IPS DF 19.7 (cell line): ENCODE measurements around the gene ZDHHC14.
"Not testable (repeated sequence)": the region's sequence is repeated elsewhere in the genome, so short reads cannot be mapped to it uniquely, and the experiment has no call there.

ENCODE experiments used
- DNase-seq: peaks from one replicate; pipeline ENCODE4 v3.0.0-alpha.2; 2013; ENCODE audit warnings: low read depth, low spot score

ZDHHC14 gene

DNA sequence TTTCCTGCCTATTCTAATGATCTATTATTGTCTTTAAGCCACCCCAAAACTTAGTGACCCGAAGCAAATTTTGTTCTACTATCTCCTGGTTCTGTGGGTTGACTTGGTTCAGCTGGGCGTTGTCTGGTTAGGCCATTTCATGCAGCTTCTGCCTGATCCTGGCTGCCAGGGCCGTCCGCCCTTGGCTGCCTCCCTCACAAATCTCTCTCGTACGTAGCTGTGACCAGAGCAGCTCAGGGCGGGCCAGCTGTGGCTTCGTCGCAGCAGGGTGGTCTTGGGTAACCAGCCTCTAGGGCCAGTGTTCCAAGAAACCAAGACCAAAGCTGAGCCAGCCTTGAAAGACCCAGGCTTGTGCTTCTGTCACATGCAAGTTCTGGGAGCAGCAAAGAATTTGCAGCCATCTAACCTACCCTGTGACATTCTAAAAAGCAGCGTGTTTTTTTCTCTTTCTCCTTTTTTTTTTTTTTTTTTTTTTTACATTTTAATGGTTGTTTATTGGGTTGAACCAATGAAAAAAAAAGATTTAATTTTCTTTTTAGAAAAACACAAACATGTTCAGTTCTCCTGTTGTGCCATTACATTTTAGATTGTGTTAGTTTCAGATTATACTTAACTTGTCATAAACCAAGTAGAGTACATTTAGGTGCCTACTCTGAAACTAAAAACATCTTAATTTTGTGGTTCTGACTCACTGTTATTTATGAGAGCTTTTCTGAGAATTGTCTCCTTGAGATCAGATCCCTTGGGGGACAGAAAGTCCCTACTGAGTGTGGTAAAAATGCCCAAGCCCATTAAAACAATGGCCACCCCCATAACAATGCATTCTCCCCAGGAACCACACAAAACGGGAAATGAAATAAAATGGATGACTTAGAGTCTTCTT, 83.9 kb downstream of the ZDHHC14 start:
- no peak for DNase-seq

DNA sequence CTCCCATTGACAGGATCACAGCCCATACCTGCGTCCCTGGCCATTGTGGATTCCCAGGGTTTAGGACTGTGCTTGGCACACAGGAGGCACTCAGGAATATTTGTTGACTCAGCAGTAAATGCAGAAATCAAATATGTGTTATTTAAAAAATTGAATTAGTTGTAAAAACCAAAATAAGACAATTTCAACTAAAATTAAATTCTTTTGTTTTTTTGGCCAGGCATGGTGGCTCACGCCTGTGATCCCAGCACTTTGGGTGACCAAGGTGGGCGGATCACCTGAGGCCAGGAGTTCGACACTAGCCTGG, 85.3 kb downstream of the ZDHHC14 start:
- DNase-seq = no peak

DNA sequence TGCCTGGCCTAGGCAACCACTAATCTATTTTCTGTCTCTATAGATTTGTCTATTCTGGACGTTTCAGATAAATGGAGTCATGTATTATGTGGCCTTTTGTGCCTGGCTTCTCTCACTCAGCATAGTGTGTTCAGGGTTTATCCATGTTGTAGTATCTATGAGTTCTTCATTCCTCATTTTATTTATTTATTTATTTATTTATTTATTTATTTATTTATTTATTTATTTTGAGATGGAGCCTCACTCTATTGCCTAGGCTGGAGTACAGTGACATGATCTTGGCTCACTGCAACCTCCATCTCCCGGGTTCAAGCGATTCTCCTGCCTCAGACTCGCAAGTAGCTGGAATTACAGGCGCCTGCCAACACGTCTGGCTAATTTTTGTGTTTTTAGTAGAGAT, 86.3 kb downstream of the ZDHHC14 start:
- not testable (repeated sequence) for DNase-seq

DNA sequence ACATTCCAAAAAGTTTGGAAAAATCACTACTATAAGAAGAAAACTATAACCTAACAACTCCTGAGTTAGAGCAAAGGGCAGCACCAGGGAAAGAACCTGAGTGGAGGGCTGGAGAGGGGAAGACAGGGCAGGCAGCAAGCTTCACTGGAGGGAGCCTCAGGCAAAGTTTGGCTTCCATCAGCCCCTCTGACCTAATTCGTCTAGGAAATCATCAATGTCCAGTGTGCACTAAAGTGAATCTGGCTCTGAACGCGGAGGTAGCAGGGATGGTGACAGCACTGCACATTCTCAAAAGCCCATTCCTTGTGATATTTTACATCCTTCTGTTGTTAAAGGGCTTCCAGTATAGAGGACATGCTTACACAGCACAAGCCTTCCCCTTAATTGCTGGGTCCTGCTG, 87.1 kb downstream of the ZDHHC14 start:
- no peak for DNase-seq

DNA sequence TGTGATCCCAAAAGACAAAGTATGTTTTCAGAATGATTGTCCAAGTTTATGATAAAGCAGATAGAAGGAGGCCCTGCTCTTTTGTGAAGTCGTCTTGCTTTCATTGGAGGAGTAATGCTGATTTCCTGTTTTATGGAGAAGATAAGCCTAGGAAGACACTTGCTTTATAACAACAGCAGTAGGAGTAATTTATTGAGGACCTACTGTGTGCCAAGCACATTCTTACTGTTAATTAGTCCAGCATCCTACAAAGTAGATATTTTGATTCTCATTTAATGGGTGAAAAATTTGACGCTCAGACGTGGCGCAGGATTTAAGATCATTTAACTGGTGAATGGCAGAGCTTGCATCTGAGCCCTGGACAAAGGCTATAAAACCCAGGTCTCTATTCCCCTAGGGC, 87.6 kb downstream of the ZDHHC14 start:
- DNase-seq = no peak

DNA sequence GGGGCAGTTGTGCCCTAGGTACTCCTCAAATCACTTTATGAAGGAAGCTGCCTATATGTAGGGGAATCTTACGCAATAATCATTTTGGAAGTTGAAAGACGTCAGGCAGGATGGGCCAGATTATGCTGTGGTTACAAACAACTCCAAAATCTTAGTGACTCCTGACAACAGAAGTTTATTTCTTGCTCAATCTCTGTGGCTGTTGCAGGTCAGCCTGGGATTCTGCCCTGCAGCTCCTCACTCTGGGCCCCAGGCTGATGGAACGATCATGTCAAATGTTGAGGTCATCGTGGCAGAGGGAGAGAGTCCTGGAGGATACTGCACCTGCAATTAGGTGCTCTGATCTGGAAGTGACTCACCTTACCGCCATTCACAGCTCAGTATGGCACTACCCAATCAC, 88.4 kb downstream of the ZDHHC14 start:
- no peak for DNase-seq

DNA sequence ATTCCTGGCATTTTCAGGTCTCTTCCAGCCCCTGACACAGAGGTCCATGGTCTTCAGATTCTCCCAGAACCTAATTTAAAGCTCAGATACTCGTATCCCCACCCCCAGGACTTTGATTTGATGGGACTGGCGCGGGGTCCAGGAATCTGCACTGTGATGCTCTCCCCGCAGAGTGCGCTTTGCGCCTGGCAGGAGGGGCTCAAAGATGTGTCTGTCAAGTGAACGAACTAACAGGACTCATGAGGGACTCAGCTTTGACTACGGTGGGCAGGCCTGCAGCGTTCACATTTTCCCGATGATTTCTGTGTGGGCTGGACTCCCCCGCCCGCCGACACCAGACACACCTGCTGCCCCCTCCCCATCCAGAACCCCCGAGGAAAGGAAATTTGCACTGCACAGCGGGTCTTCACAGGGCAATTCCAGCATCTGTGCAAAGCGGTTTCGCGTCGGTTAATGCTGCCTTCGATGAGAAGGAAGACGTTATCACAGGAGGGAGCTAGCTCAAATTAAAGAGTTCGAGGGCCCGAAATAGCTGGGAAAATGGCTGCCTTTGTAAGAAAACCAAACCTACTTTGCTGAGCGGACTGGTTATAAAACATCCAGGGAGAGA, 90.2 kb downstream of the ZDHHC14 start:
- no peak for DNase-seq

DNA sequence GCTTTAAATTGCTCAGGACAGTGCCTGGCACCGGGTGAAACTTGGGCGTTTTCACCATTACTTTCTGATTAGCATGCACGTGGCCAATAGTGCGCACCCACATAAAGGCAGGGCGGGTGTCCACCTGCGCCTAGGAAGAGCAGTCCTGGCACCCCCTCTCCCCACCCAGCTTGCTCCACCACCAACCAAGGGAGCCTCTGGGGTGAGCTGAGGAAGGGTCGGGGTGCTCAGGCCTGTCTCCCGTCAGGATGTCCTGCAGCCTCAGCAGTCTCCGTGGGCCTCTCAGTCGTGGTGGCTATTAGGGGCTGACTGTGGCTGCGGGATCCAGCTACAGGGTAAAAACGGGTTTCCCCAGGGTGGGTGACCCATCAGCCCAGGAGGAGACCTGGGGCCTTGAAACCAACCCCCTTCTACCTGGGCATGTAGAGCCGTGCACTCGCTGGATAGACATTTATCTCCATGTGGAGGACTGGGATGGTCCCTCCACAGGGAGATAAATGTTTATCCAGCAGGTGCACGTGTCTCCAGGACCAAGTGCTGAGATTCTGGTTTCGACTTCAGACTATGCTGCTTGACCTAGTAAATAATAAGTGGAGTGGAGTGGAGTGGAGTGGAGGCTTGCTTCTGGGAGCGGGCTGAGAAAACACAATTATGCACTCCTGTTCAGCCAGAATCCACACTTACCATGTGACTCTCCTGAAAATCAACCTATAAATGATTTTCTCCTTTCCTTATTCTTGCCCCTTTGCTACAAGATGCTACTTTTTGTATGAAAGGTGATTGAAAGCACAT, 91.1 kb downstream of the ZDHHC14 start:
- DNase-seq = no peak

DNA sequence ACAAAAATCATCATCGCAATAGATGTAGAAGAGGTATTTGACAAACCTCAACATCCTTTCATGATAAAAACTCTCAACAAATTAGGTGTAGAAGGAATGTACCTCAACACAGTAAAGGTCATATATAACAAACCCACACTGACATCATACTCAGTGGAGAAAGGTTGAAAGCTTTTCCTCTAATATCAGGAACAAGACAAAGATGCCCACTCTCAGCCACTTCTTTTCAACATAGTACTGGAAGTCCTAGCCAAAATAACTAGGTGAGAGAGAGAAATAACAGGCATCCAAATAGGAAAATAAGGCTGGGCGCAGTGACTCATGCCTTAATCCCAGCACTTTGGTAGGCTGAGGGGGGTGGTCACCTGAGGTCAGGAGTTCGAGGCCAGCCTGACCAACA, 95.8 kb downstream of the ZDHHC14 start:
- no peak for DNase-seq

DNA sequence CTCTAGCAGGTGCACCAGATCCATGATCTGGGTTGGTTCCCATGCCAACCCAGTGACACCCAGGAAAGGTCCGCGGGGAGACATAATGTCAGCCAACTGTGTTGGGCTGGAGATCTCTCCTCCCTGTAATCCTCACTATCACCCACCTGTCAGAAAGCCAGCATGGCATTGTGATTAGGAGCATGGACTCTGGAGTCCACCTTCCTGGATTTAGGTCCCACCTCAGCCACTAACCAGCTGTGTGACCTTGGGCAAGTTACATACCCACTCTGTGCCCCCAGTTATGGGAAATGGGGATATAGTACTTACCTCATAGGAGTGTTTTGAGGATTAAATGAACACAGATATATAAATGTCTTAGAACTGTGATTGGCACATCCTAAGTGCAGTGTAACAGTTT, 97.9 kb downstream of the ZDHHC14 start:
- DNase-seq = no peak

DNA sequence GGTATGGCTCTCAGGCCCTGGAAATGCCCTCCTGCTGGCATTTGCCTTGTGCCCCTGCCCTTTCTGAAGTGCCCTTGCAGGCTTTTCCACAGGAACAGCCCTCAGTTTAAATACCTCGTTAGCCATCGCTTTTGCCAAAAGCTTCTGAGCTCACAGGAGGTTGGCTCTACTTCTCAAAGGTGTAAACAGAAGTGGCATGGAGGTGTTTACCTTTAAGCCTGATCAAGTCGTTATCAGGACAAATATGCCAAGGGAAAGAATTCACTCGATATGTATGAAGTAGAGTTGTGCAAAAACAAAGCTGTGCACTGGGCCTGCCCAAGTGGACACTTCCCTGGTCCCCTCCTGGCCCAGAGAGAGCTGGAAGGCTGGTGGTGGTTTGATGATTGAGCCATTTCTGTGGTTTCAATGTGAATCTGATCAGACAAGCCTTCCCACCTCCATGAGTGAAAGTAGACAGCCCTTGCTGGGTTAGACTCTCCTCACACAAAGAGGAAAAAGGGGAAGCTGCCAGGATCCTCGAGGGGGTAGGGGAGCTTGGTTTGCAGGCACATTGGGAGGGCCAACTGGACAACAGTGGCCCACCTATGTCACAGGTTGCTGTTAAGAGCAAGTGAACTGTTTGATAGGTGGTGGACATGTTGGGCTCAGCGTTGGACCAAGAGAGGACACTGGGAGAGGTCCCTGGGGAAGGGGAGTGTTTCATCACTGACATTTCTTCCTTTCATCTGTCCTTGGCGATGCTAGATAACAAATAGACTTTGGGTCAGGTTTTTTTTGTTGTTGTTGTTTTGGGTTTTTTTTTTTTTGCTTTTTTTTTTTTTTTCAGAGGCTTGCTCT, 98.7 kb downstream of the ZDHHC14 start:
- DNase-seq = no peak

DNA sequence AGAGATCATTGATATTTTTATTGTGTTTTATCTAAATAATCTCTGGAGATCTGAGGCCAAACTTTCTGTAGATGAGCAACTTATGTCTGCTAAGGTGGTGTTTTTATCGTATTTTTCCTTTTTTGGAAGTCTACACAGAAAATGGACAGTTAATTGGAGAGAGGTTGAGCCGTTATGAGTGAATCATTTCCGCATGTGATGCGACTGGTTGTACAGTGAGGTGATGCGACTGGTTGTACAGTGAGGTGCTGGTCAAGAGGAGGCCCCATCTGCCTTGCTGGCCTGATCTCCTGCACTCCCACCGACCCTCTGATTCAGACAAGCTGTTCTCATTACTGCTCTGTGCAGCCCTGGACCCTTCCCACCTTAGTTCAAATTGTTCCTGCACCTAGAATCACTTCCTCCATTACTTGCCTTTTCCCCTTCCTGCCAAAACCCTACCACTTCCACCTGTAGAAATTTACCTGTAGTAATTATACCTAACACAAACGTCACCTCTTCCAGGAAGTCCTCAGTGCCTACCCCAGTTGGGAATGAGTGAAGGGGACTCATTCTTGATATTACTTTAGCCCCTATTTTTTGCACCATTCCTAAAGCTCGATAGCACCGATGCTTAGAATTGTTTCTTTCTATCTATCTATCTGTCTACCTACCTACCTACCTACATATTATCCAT, 100.3 kb downstream of the ZDHHC14 start:
- DNase-seq = no peak

DNA sequence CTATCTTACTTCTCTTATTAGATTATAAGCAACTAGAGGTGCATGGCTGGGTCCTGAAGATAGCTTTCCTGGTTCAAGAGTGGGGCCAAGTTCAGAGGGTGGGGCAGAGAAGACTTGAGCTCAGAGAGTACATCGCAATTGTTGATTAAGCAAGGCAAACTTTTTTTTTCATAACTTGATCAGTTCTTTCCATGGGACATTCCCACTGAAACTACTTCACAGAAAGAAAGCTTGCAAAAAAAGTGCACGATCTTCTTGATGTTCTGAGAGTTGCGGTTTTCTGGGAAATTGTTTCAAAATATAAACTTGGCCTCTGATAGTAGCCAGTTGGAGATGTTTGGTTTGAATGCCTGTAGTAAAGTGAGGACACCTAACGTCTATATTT, 100.9 kb downstream of the ZDHHC14 start:
- DNase-seq = no peak

DNA sequence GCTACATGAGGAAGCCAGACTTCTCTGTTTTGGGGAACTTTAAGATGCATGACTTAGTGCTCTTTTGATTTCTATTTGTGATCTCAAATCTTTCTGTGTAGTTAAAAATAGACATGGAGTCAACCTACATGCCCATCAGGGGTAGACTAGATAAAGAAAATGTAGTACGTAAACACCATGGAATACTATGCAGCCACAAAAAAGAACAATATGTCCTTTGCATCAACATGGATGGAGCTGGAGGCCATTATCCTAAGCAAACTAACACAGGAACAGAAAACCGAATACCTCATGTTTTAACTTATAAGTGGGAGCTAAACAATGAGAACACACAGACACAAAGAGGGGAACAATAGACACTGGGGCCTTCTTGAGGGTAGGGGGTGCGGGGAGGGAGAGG, 102.8 kb downstream of the ZDHHC14 start:
- DNase-seq = no peak

DNA sequence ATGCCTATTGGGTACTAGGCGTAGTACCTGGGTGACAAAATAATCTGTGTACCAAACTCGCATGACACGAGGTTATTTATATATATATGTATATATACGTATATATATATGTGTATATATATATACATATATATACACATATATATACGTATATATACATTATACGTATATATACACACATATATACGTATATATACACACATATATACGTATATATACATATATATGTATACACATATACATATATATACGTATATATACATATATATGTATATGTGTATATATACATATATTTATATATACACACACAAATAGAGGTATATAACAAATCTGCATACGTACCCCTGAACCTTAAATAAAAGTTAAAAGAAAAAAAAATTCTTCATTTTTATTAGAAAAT, 103.2 kb downstream of the ZDHHC14 start:
- no peak for DNase-seq

DNA sequence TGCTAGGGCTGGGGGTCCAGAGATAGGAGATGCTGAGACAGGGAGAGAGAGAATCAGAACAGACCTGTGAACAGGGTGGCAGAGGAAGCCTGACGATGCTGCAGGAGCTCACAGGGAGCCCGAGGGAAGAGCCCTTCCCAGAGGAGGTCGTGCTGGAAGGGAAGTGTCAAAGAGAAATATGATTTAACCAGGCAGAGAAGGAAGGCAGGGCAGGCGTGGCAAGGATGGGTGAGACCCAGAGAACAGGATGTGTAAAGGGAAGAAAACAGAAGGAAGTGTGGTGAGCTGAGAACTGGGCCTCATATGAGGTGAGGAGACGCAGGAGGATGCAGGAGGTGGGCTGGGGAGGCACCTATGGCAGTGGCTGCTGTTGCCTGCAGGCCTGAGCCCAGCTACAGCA, 105.6 kb downstream of the ZDHHC14 start:
- DNase-seq = no peak

DNA sequence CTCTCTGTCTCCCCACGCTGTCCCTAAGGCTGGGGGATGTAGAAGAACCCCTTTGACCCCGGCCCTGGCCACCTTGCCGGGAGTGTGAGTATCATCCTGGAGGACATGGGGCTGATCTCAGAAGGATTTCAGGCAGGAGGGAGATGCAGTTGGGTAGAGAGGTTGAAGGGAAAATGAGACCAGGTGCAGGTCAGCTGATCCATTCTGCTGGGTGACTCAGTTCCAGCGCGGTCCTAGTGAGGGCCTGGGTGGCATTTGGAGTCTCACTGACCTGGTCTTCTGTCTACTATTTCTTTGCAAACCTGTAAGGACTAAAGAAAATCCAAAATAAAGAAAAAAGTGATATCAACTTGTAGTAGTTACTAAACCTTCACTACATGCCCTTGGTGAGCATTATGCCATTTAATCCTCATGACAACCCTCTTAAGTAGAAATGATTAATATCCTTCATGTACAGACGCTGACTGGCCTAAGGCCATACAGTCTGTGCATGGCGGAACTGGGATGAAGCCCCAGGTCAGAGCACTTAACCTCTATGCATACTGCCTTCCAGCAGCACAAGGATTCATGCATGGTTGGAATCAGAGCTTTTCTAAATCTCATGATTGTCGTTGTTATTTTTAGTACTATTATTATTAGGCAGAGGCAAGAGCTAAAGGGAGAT, 106.3 kb downstream of the ZDHHC14 start:
- DNase-seq = no peak

DNA sequence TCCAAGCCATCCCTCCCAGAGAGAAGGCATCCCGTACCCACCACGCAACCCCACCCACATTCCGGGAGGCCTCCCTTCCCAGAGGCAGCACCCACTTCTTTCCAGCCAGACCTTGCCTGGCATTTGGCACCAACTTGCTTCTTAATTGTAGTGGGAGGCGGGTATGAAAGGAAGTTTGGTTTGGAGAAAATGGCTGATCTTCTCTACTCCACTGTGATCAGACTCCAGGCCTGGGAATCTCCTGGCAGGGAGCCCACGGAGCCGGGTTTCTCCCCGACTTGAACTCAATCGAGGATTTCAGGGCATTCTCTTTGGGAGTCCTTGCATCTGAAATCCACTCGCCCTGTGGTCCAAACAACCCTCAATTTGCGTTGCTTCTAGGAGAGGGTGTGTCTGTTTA, 107.1 kb downstream of the ZDHHC14 start:
- no peak for DNase-seq

DNA sequence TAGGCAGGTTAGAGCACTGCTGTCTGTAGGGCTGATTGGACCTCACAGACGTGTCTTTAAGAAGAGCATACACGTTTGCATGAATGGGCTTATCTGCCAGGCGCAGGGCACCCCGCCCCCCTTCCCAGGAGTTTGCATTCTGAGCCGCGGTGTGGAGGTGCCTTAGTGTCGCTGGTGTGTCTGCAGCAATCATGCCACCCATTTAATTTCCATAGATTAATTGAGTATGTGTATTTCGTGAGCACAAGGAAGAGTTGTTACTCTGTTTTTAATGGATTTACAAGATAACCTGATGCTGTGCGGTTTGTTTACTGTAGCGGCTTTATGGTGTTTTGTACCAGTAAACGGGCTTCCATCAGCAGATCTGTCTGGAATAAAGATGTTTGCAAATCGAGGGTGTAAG, 107.7 kb downstream of the ZDHHC14 start:
- no peak for DNase-seq

DNA sequence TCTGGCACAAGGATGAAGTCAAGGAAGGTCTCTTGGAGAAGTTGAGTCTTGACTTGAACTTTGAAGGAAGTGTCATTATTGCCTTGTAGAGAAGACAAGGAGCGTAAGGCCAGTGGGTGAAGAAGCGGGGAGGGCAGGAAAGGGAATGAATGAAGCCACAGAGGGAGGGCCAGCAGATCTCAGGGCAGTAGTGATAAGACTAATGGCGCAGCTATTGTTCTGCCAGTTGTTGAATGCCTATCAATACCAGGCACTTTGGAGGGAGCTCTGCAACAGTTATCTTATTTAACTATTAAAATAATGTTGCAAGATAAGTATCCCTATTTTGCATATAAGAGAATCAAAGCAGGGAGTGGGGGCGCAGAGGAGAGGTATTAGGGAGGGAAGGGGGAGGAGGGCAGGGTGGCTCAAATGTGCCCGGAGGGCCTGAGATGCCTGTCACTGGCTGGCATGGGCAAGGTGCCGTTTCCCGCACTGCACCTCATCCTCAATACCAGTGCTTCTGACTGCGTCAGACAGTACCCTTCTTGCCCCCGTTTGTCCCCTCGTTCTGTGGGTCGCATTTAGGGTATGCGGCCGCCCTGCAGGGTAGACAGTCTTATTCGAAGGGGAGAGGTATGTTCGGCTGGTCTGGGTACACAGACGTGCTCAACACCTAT, 109.8 kb downstream of the ZDHHC14 start:
- DNase-seq = no peak
